Raji (cell line): ENCODE data around the gene CDH4.

ENCODE experiments used
- POLR2A ChIP-seq: IDR thresholded peaks from 2 replicates; pipeline ENCODE4 v1.6.1; 2011; ENCODE audit warnings: low read depth, low read length, control low read depth; ENCODE audit not compliant: insufficient read depth

Gene CDH4

DNA sequence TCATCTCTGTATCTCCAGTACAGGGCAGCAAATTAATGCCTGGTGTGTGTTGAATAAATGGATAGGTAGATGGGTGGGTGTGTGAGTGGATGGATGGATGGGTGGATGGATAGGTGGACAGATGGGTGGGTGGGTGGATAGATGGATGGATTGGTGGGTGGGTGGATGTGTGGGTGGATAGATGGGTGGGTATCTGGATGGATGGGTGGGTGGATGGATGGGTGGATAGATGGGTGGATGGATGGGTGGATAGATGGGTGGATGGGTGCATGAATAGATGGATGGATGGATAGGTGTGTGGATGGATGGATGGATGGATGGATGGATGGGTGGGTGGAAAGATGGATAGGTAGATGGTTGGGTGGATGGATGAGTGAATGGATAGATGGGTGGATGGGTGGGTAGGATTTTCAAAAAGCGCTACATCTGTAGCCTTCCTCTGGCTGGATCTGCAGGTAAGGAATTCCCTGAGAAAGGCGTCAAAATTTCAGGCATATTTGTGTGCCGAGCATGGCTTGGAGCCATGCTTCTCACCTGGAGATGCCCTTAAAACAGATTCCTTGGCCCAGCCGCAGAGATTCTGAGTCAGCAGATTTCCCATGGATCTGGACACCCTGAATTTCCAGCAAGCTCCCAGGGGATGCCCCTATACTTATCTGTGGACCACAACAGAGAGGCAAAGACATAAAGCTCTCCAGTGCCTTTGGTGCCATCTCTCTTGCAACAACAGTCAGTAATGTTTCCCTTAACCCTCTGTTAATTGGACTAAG, 177.6 kb downstream of the CDH4 start:
- no peak for TF ChIP-seq POLR2A

DNA sequence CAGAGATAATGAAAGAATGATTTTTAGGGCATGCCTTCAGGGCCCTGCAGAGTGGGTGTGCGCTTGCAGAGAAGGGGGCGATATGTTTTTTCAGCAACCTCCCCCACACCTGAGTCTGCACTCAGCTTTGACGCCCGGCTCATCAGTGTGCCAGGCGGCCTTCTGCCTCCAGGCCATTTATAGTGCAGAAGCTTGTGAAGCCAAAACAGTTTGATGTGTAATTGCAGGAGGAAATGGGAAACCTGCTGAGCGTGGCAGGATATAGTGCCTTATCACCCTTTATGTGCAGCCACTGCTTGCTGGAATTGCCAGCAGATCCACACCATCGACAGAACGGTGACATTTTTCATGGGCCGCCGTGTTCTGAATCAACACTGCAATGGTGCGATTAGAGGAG, 178.2 kb downstream of the CDH4 start:
- no peak for TF ChIP-seq POLR2A

DNA sequence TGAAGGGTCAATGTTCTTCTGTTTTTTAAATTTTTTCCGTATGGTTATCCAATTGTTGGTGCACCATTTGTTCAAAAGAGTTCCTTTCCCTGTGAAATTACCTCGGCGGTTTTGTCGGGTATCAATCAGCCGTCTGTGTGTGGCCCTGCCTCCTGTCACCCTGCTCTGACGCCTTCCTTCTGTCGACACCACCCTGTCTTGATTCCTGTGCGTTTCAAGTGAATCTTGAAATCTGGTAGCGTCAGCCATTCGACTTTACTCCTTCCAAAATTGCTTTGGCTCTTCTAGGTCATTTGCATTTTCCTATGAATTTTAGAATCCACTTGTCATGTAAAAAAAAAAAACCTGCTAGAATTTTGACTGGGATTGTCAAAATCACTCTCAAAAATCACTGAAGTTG, 181.1 kb downstream of the CDH4 start:
- TF ChIP-seq POLR2A, result no peak

DNA sequence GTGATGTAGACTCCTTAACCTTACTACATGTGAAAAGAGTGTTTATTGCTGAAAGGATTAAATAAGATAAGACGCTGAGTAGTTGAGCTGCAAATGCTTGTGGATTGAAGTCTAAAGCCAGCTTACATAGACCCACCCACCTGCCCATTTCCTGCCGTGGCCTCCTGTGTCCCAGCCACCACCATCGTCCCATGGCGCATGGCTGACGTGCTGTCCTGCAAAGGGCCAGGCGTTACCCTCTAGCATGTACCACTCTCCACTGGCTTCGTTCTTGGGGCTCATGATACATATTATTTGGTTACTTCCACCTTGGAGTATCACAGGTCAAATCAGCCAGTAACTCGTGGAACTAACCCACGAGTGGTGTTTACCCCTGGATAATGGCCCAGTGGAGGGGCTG, 181.8 kb downstream of the CDH4 start:
- no peak for TF ChIP-seq POLR2A

DNA sequence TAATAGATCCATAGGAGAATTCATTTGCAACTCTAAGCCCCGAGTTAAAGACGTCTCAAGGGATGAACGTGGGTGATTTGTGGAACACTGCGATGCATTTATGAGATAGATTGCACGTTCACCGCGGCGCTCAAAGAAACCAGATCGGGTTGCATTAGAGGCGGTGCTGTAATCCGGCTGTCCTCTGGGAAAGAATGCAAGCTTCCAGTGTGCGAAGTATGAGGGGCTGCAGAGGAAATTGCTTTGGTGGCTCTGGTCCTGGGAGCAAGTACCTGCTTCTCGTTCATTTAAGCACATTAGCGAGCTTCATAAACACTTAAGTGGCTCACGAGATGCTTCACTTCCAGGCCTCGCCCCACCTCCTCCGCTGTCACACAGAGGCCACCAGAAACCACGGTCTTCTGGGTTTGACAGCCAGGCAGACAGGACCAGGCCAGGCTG, 182.3 kb downstream of the CDH4 start:
- TF ChIP-seq POLR2A, result no peak

DNA sequence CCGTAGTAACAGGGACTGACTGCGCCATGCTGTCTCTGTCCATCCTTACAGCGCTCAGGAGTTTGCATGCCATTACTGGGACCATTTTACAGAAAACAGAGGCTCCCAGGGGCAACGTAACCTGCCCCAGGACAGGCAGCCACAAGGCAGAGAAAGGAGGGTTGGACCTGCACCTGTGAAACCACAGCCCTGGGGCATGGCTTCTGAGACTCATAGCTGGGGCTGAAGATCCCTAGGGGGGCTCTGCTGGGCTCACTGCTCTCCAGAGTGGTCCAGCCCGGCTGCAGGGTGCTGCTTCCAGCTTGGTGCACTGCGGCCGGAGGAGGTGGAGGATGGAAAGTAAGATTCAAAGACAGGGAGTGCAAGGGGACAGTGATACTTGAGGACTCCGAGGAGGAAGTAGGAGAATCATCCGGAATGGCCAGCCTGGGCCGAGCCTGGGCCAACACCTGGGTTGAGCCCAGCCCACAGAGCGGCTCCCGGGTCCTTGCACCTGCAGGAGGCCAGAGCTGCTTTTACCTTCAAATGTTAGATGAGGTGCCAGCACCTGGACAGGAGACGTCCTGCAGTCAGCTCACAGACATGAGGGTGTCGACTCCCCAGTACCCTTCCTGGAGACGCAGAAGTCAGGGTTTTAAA, 183.2 kb downstream of the CDH4 start:
- no peak for TF ChIP-seq POLR2A

DNA sequence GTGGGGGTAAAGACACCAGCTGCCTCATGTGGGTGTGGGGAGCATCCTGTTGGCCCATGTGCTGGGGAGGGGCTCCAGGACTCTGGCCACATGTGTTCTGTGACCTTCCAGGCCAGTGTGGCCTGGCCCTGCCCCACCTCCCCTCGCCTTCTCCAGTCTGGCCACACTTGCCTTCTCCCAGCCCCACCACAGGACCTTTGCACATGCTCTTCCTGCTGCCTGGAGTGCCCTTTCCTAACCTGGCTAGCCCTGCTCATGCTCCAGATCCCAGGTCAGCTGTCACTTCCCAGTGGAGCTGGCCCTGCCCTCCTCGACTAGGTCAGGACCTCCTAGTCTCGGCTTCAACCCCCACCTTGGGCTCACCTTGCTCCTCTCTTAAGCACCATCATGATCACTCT, 183.8 kb downstream of the CDH4 start:
- TF ChIP-seq POLR2A, result no peak

DNA sequence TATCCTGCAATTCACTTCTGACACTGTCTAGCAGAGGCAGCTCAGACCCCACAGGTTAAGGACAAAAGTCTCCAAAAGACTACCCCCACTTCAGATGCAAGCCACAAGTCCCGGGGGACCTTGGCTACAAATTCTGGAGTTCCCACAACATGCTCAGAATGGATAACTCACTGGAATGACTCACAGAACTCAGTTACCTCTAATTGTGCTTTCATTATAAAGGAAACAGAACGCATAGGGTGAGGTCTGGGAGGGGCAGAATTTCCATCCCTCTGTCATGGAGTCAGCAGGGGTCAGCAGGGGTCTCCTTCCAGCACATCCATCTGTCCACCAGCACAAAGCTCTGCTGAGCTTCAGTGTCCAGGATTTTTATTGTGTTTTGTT, 184.2 kb downstream of the CDH4 start:
- TF ChIP-seq POLR2A, result no peak

DNA sequence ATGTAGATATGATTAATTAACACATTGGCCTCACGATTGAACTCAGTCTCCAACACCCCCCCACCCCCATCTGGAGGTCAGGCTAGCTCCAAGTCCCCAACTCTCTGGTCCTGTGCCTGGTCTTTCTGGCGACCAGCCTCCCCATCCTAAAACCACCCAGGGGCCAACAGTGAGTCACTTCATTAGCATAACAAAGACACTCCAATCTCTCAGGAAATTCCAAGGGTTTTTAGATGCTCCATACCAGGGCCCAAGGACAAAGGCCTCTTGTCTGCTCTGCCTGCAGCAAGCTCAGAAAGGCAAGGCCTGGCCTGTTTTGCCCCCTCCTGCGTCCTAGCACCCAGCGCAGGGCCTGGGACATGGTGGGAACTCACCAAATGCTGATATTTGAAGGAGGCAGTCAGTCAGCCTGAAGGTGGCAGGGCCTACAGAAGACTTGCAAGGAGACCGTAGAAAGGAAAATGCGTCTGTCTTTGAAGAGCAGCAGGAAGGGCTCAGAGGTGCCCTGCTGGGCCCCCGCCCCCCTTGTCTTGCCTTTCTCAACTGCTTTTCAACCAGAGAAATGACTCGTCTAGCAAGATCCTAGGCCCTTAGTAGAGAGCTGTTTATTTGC, 184.7 kb downstream of the CDH4 start:
- TF ChIP-seq POLR2A, result no peak

DNA sequence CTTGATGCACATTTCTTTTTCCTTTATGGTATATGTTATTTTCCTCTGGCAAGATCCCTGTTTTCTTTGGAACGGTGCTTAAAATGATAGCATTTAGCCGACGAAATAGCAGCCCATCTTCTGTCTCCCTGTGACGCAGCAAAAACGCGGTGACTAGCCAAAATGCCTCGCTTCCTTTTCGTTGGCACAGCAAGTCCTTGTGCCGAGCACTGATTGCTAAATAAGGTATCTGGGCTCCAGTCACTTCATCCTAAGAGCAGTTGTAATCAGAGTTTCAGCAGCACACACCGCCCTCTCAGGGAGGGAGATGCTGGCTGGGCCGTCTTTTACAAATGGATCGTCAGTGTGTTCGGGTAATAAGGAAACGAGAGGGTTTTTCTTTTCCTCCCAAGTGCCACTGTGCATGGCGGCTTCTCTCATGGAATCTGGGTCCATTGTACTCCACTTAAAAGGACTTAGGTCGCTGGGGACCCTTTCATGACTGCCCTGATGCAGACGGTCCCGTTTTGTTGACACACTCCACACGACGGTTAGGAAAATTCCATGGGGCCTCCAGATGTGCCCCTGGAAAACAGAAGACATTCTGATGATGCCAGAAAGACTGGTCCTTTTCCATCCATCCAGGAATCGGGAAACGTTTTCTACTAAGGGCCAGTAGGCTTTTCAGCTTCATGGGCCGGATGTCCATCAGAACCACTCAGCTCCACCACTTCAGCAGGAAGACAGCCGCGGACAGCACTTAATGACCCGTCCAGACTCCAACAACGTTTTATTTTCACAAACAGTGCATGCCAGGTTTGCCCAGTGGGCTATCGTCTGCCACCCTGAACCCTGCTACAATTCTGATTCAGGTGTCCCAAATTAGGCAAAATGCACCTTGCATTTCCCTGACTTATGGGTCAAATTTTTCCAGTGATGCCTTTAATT, 185.5 kb downstream of the CDH4 start:
- TF ChIP-seq POLR2A, result no peak

DNA sequence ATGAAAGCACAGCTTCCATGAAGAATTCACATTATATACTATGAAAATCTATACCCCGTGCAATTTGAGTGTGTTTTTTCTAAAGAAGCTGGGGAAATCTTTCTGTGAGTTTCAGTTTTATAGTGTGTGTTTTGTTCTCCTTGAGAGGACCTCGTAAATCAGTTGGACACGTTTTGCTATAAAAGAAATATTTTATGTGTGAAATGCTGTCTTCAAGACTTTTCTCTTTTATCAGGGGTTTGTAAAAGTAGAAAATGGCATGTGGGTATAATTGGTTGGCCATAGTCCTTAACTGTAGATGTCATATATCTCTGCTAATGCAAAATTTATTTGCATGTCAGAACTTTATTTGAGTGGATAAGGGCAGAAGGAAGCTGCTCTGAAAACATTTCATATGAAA, 186.2 kb downstream of the CDH4 start:
- TF ChIP-seq POLR2A, result no peak

DNA sequence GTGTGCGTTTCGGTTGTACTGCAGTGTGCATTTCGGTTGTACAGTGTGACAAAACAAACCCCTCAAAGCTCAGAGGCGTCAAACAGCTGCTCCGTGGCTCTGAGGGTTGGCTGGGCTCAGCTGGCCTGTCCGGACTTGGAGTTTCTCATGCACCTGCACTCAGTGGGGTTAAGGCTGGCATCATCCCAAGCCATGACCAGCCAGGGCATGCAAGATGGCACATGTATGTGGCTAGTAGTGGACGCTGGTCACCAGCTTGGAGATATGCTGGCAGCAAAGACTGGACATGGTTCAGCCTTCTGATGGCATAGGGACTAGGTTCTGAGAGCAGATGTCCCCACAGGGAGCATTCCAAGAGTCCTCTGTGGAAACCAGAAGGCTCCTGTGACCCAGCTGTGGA, 187.2 kb downstream of the CDH4 start:
- no peak for TF ChIP-seq POLR2A

DNA sequence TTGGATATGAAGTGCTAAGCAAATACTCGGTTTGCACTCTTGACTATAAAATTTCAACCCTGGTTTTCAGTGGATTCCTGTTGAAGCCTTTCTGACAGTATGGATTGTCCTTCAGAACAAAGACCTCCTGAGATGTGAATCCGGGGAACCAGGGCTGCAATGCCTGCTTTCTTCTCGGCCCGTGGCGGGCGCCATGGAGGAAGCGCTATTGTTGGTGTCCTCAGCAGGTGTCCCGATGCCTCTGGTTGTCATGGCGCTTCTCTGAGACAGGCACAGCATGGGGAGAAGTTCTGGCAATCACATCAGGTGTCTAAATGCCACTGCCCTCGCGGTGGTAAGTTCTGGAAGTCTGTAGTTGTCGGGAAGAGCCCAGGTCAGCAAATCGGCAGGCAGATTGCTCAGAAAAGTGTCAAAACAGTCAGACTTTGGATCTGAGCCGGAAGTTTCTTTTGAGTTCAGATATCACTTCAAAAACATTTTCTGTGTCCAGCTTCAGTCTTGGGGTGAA, 188.5 kb downstream of the CDH4 start:
- TF ChIP-seq POLR2A, result no peak

DNA sequence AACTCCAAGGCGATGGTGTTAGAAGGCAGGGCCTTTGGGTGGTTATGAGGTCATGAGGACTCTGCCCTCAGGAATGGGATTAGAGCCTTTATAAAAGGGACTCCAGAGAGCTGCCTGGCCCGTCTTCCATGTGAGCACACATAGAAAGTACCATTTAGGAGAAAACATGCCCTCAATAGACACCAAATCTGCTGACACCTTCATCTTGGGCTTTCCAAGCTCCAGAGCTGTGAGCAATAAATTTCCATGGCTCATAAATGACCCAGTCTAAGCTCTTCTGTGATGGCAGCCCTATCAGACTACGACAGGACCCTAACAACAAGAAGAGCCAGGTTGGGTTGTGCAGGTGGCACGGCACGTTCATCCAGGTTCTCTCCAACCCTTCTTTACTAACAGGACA, 189.5 kb downstream of the CDH4 start:
- no peak for TF ChIP-seq POLR2A

DNA sequence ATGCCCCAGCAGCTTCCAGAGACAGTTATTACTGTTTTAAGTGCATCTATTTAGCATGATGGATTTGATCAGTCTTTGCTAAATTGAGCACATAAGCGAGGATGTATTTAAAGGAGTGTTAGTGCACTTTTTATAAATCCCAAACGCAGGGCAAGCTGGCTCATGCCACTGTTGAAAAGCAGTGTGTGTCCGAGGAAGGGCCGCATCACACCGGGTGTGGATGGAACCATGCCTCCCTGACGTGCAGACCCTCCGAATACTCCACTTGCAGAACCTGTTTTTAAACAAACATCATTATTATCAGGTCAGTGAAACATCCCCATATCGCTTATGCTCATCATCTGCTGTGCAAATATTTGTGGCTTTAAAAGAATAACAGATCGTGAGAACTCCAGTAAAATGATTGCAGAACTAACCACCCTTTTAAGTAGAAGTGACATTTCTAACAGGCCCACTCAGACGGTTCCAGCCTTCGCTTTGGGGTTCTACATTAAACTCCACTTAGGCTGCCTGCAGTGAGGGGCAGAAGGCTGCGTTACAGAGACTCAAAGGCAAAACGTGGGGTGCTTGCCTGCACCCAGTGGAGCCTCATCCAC, 190.1 kb downstream of the CDH4 start:
- no peak for TF ChIP-seq POLR2A
